Mammary epithelial cell (primary cell): ENCODE results near the gene DDX11.
"Not testable (repeated sequence)": the region's sequence is repeated elsewhere in the genome, so short reads cannot be mapped to it uniquely, and the experiment has no call there.

Experiments used
- CTCF ChIP-seq, 2 donors: IDR thresholded peaks in 1 of 2; conservative IDR thresholded peaks in 1 of 2; 2 replicates each; pipeline ENCODE4 v1.5.1; 2011 to 2012; ENCODE audit warnings: inconsistent platforms in 2 of 2, low read length in 2 of 2, mild to moderate bottlenecking in 2 of 2, control low read depth in 1 of 2, low read depth in 1 of 2; ENCODE audit not compliant: insufficient read depth in 1 of 2; ENCODE audit errors: extremely low read depth in 1 of 2
- EZH2 ChIP-seq: IDR thresholded peaks from 2 replicates; pipeline ENCODE4 v1.6.1; 2012; ENCODE audit warnings: low read length, inconsistent platforms, borderline replicate concordance

DNA sequence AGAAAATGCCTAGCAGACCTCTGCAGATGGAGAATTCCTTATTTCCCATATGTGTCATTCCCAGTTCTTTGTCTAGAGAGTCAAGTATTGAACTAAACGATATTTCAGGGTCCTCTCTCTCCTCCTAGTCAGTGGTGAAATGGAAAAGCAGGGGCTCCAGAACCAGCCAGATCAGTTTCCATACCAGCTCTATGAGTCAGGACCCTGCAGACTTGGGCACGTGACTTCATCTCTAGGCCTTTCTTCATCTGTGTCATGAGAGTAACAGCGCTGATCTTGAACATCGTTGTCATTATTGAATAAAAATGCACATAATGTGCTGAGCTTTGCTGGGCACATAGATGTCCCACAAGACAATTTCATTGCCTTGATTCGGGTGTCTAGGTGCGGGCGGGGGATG, 23.1 kb upstream of the DDX11 start:
- not testable (repeated sequence) for TF ChIP-seq CTCF (conservative IDR thresholded peaks at IDR 0.05 in 1 of 2, IDR thresholded peaks at IDR 0.05 in 1 of 2; ENCODE audit: extremely low read depth in 1 of 2, insufficient read depth in 1 of 2, low read depth in 1 of 2, low read length in 2 of 2); EZH2
